SKM-1 treated with dmso at 0.1 percent for 144 hours (cell line): Measurements from ENCODE around the gene ADAMTS12.

ENCODE experiments used
- DNase-seq: peaks from one replicate; lab custom pipeline; 2025; ENCODE audit not compliant: unreplicated experiment; lab: John Stamatoyannopoulos, UW

ADAMTS12 gene

DNA sequence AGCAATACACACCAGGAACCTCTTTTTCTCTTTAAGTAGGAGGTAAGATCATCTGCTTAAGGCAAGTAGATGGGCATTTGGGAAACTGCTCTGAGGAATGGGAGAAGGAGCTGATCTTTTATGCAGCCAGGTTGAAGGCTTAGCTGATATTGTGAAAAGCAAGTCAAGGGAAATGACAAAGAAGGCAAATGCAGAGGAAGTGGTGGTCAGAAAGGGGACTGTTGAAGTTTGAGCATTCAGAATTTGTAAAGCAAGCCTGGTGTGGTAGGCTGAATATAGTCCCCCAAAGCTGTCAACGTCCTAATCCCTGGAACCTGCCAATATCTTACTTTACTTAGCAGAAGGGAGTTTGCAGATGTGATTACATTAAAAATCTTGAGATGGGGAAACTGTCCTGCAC lies 128.9 kb downstream of the ADAMTS12 start:
- DNase-seq: no peak

GRCh38 chr5:33761139-33761538 lies 130.7 kb downstream of the ADAMTS12 start:
- no peak for DNase-seq

DNA sequence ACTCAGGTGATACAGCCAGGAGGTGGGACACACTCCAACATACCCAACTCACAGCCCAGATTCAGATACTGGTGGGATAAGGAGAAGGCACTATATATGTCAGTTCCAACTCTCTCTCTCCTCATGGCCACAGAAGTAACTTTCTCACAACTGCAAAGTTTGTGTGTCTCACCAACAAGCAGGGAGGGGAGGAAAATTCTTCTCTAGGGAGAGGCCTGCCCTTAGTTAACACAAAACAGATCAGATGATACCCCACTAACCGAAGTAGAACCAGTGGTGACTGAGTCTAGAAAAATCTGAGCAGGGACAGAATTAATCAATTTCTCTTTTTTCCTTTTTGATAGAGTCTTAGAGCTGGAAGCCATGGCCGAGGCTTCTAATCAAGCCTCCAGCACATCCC lies 133.1 kb downstream of the ADAMTS12 start:
- DNase-seq: no peak

GRCh38 chr5:33756491-33756890 lies 135.3 kb downstream of the ADAMTS12 start:
- no peak for DNase-seq

DNA sequence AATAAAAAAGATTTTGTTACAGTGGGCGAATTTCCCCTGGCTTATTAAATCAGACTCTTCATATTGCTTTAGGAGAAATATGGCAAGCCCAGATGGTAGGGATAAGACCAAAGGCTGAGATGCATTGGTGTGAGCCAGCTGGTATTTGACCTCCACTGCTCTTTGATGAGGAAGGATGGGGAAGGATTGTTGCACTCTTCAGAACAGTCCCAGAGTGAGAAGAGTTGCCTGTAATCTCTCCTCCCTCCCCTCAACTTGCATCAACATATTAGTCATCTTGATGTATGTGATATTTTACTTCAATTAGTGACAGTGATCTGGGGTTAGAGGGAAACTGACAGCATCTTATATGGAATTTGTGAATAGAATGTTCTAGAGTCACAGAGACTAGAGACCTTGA lies 136.6 kb downstream of the ADAMTS12 start:
- no peak for DNase-seq

- DNase-seq: no peak
These were observed 138.1 kb downstream of the ADAMTS12 start for GRCh38 chr5:33753704-33754103.

- no peak for DNase-seq
These were observed 143.0 kb downstream of the ADAMTS12 start for GRCh38 chr5:33748754-33749153.

DNA sequence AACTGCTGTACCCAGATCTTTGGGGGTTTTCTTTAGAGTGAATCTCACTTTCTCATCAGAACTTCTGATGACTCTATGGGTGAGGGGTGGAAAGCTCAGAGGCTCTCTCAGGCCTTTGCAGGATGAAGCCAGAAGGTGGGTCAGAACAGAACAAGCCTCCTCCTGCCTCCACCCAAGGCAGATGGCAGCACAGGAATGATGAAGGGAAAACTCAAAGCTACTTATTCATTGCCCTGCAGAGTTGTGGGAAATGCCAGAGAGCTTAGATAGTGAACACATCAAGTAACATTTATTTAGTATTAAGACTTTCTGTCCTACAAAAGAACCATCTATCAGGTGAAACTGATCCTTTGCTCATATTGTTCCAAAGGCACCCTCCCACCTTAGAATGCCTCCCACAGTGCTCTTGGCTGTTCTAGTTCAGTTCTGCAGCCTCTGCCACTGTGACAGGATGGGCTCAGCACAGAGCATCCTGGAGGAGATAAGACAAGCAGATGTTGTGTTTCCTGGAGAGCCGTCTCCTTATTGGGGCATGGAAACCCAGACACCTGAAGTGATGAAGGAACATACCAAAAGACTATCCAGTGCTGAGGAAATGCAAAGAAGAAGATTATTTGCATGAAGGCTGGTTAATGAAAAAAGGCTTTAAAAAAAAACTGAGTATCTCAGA lies 146.6 kb downstream of the ADAMTS12 start:
- DNase-seq: no peak

DNA sequence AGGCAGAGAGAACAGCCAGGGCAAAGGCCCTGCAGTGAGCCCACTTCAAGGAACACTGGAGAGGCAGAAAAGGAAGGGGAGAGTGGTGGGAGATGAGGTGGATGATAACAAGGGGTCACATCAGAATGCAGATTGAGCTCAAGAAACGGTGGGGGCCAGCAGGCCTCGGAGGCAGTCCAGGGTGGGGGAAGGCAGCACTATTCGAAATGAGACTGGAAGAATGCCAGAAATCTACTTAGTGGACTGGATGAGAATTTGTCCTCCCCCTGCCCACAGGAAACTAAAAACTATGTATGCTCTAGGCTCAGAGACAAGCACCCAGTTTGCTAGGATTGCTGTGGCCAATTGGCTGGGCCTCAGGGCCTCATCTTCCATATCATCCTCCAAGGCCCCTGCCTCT lies 148.7 kb downstream of the ADAMTS12 start:
- no peak for DNase-seq

- no peak for DNase-seq
These were observed 149.6 kb downstream of the ADAMTS12 start for GRCh38 chr5:33742181-33742580.

GRCh38 chr5:33738967-33739366 lies 152.8 kb downstream of the ADAMTS12 start:
- no peak for DNase-seq

GRCh38 chr5:33738097-33738496 lies 153.7 kb downstream of the ADAMTS12 start:
- no peak for DNase-seq

DNA sequence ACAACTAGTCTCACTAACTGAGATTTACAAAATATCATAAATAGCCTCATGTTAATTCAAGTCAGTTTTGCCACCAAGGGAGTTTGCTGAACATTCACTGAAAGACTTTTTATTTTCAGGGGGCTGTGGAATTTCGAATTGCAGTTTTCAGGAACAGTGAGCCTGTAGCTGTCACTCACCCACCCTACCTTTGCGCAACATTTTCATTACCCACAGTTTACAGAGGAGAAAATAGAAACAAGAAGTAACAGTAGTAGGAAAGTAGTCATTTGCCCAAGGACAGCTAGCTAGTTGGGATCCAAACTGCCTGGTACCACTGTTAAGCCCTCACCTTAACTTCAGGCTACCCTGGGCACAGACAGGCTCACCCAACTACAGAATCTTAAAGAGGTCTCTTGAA lies 154.1 kb downstream of the ADAMTS12 start:
- DNase-seq: peak; percentile 17

GRCh38 chr5:33737284-33737683 lies 154.5 kb downstream of the ADAMTS12 start:
- DNase-seq: no peak

DNA sequence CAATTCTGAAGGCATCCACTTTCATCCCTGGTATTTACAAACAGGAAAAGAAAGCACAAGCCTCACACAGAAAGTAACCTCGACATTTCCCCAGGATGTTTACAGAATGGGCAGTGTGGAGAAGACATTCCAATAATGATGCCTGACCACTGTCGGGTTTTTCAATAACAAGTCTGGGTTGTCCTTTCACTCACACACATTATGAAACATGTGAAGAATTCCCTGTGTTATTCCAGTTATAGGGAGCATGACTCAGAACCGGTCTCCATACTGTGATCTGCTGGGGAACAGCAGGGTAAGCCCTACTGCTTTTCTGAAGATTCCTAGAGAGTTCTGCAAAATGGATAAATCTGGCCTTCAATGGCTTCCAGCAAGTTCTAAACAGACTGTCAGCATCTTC lies 155.3 kb downstream of the ADAMTS12 start:
- no peak for DNase-seq

- no peak for DNase-seq
These were observed 156.7 kb downstream of the ADAMTS12 start for GRCh38 chr5:33735072-33735471.

GRCh38 chr5:33734537-33734936 lies 157.3 kb downstream of the ADAMTS12 start:
- no peak for DNase-seq

GRCh38 chr5:33733225-33733624 lies 158.6 kb downstream of the ADAMTS12 start:
- DNase-seq: no peak

GRCh38 chr5:33726422-33727165 lies 165.2 kb downstream of the ADAMTS12 start:
- DNase-seq: no peak

- no peak for DNase-seq
These were observed 166.0 kb downstream of the ADAMTS12 start for GRCh38 chr5:33725806-33726205.

DNA sequence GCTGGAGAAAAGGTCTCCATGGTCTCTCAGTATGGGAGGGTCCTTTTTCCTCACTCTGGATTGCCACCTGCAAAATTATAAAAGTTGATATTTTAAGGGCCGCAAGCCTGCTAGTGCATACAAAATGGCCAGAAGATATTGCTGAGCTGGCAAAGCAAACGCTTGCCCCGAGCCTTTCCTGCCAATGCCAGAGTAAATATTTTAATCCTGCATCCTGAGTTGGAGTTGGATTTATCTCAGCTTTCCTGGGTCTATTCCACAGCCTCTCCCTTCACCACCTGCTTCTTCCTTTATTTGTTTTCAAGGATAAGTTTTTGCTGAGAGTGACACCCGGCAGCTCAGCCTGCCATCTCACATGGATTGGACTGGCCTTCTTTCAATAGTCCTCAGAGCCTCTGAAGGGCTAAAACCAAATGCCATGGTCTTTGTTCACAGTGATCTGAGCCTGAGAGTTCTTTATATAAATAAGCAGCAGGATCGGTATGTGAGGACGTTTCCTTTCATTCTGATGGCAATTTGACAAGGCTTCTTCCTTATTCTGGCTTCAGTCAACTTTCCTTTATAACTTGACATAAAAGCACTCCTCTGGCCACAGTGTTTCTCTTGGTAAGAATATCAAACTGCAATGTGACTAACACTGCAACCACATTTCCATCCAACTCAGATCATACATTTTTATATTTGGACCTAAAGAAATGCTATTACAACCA lies 170.1 kb downstream of the ADAMTS12 start:
- no peak for DNase-seq

- DNase-seq: no peak
These were observed 171.6 kb downstream of the ADAMTS12 start for GRCh38 chr5:33720176-33720575.
